ENCODE results near the gene LAMB1. TPM values are rescaled to one million over a fixed set of nuclear protein-coding genes. Genes with fewer than 3 reads are reported as not detected.

The LAMB1 gene
- total RNA-seq, 1 donor = 483 TPM

GRCh38 chr7:107999779-108000560, 3.0 kb downstream of the LAMB1 start:
- peak overlapping the region; percentile 96 for H3K4me3 ChIP-seq (ENCODE audit: low read depth, low read length)
- no peak for TF ChIP-seq CTCF (IDR thresholded peaks at IDR 0.05; ENCODE audit: insufficient read depth, low read depth, low read length)
- peak; percentile 58 for DNase-seq (ENCODE audit: low read depth)

GRCh38 chr7:107998660-107999480, 4.1 kb downstream of the LAMB1 start:
- DNase-seq (ENCODE audit: low read depth) = no peak
- TF ChIP-seq CTCF (IDR thresholded peaks at IDR 0.05; ENCODE audit: insufficient read depth, low read depth, low read length) = no peak
- H3K4me3 ChIP-seq (ENCODE audit: low read depth, low read length) = peak overlapping the region; percentile 96

- H3K4me3 ChIP-seq (ENCODE audit: low read depth, low read length) = peak overlapping the region; percentile 96
- no peak for DNase-seq (ENCODE audit: low read depth)
- no peak for TF ChIP-seq CTCF (IDR thresholded peaks at IDR 0.05; ENCODE audit: insufficient read depth, low read depth, low read length)
Measured at GRCh38 chr7:107998150-107998549, 4.8 kb downstream of the LAMB1 start.

- no peak for TF ChIP-seq CTCF (IDR thresholded peaks at IDR 0.05; ENCODE audit: insufficient read depth, low read depth, low read length)
- peak; percentile 69 for DNase-seq (ENCODE audit: low read depth)
- H3K4me3 ChIP-seq (ENCODE audit: low read depth, low read length) = peak overlapping the region; percentile 20
Measured at GRCh38 chr7:107996072-107996882, 6.7 kb downstream of the LAMB1 start.

- peak; percentile 74 for DNase-seq (ENCODE audit: low read depth)
- peak overlapping the region; percentile 24 for H3K4me3 ChIP-seq (ENCODE audit: low read depth, low read length)
- TF ChIP-seq CTCF (IDR thresholded peaks at IDR 0.05; ENCODE audit: insufficient read depth, low read depth, low read length) = no peak
Measured at GRCh38 chr7:107995184-107996071, 7.5 kb downstream of the LAMB1 start.

Measured in fibroblast of villous mesenchyme (primary cell).